Ishikawa (cell line): ENCODE results near the gene SLC6A6.

Source experiments
- CEBPB ChIP-seq: IDR thresholded peaks from 2 replicates; pipeline ENCODE4 v1.6.1; 2012
- CREB1 ChIP-seq: IDR thresholded peaks from 2 replicates; pipeline ENCODE4 v1.6.1; 2012; ENCODE audit warnings: low read depth
- EGR1 ChIP-seq: IDR thresholded peaks from 2 replicates; pipeline ENCODE4 v1.6.1; 2012
- EP300 ChIP-seq: IDR thresholded peaks from 2 replicates; pipeline ENCODE4 v1.6.1; 2012; ENCODE audit warnings: borderline replicate concordance
- FOXM1 ChIP-seq: IDR thresholded peaks from 2 replicates; pipeline ENCODE4 v1.6.1; 2012; ENCODE audit warnings: low read depth, borderline replicate concordance
- MAX ChIP-seq: IDR thresholded peaks from 2 replicates; pipeline ENCODE4 v1.6.1; 2012
- NFIC ChIP-seq: IDR thresholded peaks from 2 replicates; pipeline ENCODE4 v1.6.1; 2012
- RAD21 ChIP-seq: IDR thresholded peaks from 2 replicates; pipeline ENCODE4 v1.6.1; 2012; ENCODE audit warnings: low read depth
- REST ChIP-seq: IDR thresholded peaks from 2 replicates; pipeline ENCODE4 v1.6.1; 2012; ENCODE audit warnings: low read depth, mild to moderate bottlenecking
- TAF1 ChIP-seq: IDR thresholded peaks from 2 replicates; pipeline ENCODE4 v1.6.1; 2012; ENCODE audit warnings: low read depth, mild to moderate bottlenecking
- TCF12 ChIP-seq: IDR thresholded peaks from 2 replicates; pipeline ENCODE4 v1.6.1; 2012; ENCODE audit warnings: low read depth
- TEAD4 ChIP-seq: IDR thresholded peaks from 2 replicates; pipeline ENCODE4 v1.6.1; 2012
- YY1 ChIP-seq: IDR thresholded peaks from 2 replicates; pipeline ENCODE4 v1.6.1; 2012; ENCODE audit warnings: low read depth
- ZBTB7A ChIP-seq: IDR thresholded peaks from 2 replicates; pipeline ENCODE4 v1.6.1; 2012; ENCODE audit warnings: low read depth
- TF ChIP-seq, protein P1 (sequence below): IDR thresholded peaks from 2 replicates; pipeline ENCODE4 v1.6.1; 2012

Gene SLC6A6

GRCh38 chr3:14512942-14513327 lies 110.5 kb downstream of the SLC6A6 start:
- no peak for TF ChIP-seq REST
- TF ChIP-seq FOXM1 = no peak
- TF ChIP-seq, protein P1, sequence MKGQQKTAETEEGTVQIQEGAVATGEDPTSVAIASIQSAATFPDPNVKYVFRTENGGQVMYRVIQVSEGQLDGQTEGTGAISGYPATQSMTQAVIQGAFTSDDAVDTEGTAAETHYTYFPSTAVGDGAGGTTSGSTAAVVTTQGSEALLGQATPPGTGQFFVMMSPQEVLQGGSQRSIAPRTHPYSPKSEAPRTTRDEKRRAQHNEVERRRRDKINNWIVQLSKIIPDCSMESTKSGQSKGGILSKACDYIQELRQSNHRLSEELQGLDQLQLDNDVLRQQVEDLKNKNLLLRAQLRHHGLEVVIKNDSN = no peak
- no peak for TF ChIP-seq TCF12
- no peak for TF ChIP-seq EGR1
- no peak for TF ChIP-seq ZBTB7A
- TF ChIP-seq TEAD4 = no peak
- TF ChIP-seq CEBPB = no peak
- no peak for TF ChIP-seq TAF1
- no peak for TF ChIP-seq MAX
- TF ChIP-seq EP300 = no peak
- no peak for TF ChIP-seq NFIC
- no peak for TF ChIP-seq YY1
- no peak for TF ChIP-seq RAD21

DNA sequence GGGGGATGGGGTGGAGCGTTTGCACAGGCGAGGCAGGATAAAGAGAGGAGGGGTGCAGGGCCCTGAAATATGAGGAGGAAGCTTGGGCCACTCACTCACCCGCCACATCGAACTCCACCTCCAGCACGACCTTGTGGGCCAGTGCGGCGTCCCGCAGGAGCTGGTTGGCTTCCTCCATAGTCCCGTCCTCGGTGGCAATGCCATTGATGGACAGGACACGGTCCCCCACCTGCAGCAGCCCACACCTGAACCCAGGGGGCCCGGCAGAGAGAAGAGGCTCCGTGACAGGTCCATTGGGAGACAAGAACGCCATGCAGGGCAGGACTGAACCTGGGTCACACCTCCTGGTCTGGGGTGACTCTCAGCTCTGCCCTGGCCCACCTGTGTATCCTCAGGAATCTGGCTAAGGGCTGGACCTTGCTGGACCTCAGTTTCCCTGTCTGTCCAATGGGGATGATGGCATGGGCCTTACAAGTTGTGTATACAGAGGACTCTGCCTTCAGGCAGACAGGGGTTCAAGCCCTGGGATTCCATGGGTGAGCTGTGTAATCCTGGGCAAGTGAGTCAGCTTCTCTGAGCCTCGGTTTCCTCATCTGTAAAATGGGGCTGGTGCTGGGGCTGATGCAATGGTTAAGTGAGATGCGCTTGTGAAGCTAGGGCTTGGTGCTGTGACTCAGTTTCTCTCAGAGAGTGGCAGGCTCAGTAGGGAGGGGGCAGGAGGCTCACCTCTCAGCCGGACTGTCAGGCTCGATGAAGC lies 111.3 kb downstream of the SLC6A6 start:
- TF ChIP-seq, protein P1 = no peak
- TF ChIP-seq RAD21 = no peak
- no peak for TF ChIP-seq EGR1
- no peak for TF ChIP-seq CREB1
- no peak for TF ChIP-seq TEAD4
- no peak for TF ChIP-seq MAX
- TF ChIP-seq ZBTB7A = no peak
- no peak for TF ChIP-seq TCF12
- TF ChIP-seq REST = no peak

DNA sequence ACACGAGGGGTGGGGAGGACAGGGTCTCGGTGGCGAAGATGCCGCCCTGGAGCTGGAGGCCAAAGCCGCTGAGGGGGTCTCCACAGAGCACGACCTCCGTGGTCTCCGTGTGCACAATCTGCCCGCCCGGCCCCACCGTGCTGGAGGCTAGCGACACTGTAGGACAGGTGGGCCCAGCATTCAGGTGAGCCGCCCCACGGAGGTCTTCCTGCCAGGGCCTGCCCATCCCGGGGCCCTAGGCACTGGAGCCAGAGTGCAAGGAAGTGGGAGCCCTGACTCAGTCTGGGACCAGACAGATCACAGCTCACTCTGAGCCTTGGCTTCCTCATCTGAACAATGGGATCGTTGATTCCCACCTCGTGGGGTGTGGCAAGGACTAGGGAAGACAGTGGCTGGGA lies 111.9 kb downstream of the SLC6A6 start:
- TF ChIP-seq TEAD4 (no peak), FOXM1 (no peak), ZBTB7A (no peak), CEBPB (no peak), NFIC (no peak), YY1 (no peak), MAX (no peak), CREB1 (no peak), TCF12 (no peak), TAF1 (no peak), REST (no peak), EGR1 (no peak)
- TF ChIP-seq, protein P1 = no peak

- TF ChIP-seq MAX (no peak), EP300 (no peak), FOXM1 (no peak), REST (no peak), RAD21 (no peak), TAF1 (no peak), EGR1 (no peak), NFIC (no peak), CREB1 (no peak), TCF12 (no peak)
- TF ChIP-seq, protein P1 = no peak
Observed at GRCh38 chr3:14516738-14517345, 114.4 kb downstream of the SLC6A6 start.
